Measurements from ENCODE around the gene CDH4.

CDH4 gene

DNA sequence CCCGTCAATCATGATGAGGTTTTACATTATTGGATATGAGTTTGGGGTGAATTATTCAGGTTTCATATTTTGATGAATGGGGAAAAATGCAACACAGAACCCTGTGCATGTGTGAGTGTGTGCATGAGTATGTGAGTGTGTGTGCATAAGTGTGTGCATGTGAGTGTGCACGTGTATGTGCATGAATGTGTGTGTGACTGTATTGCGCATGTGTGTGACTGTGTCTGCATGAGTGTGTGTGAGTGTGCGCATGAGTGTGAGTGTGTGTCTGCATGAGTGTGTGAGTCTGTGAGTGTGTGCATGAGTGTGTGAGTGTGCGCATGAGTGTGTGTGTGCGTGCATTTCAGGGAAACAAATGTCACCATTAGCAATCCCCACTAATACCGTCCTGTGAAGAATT, 18.5 kb upstream of the CDH4 start:
- Histone ChIP-seq H3K79me1 (ENCODE audit: low read length) (no peaks in the 10 kb centered on the region), H3K4me2 (ENCODE audit: low read length) (no peak overlapping the region), H3K14ac (ENCODE audit: low read length) (no peak overlapping the region), H3K18ac (ENCODE audit: low read length) (no peak overlapping the region), H3K27me3 (ENCODE audit: insufficient read depth, low read length) (no peaks in the 10 kb centered on the region), H3K27ac (ENCODE audit: low read depth, low read length) (no peak overlapping the region), H3K36me3 (ENCODE audit: control insufficient read depth in 1 of 2, insufficient read depth in 2 of 2, low read length in 2 of 2) (no peaks in the 10 kb centered on the region), H3K23ac (ENCODE audit: low read length) (peak overlapping the region; percentile 0), H4K8ac (ENCODE audit: low read depth, low read length) (no peak overlapping the region), H2BK12ac (ENCODE audit: low read length) (no peak overlapping the region), H4K91ac (ENCODE audit: low read depth, low read length) (no peak overlapping the region), H3K9ac (ENCODE audit: low read length) (no peak overlapping the region), H3K79me2 (ENCODE audit: control insufficient read depth, insufficient read depth, low read length, poor library complexity) (no peaks in the 10 kb centered on the region), H3K4ac (ENCODE audit: low read depth, low read length) (no peak overlapping the region), H3K9me3 (ENCODE audit: insufficient read depth, low read depth, low read length) (peaks cover 5% of the 10 kb centered on the region), H2BK5ac (ENCODE audit: low read depth, low read length, poor library complexity) (no peak overlapping the region), H3K4me1 (ENCODE audit: control insufficient read depth in 1 of 2, insufficient read depth in 2 of 2, low read length in 2 of 2) (no peaks in the 10 kb centered on the region), H4K12ac (ENCODE audit: low read depth, low read length) (no peak overlapping the region), H3K4me3 (ENCODE audit: low read depth, low read length) (no peak overlapping the region), H2BK120ac (ENCODE audit: insufficient read depth, low read length, poor library complexity) (no peak overlapping the region), H2AK5ac (ENCODE audit: low read length) (no peak overlapping the region), H2AFZ (ENCODE audit: insufficient read depth, low read length, poor library complexity) (no peak overlapping the region)
- no peak for DNase-seq
- no CpG with 5 or more reads among the region's 7 CpGs for WGBS (ENCODE audit: extremely low coverage, insufficient coverage, insufficient read length)

DNA sequence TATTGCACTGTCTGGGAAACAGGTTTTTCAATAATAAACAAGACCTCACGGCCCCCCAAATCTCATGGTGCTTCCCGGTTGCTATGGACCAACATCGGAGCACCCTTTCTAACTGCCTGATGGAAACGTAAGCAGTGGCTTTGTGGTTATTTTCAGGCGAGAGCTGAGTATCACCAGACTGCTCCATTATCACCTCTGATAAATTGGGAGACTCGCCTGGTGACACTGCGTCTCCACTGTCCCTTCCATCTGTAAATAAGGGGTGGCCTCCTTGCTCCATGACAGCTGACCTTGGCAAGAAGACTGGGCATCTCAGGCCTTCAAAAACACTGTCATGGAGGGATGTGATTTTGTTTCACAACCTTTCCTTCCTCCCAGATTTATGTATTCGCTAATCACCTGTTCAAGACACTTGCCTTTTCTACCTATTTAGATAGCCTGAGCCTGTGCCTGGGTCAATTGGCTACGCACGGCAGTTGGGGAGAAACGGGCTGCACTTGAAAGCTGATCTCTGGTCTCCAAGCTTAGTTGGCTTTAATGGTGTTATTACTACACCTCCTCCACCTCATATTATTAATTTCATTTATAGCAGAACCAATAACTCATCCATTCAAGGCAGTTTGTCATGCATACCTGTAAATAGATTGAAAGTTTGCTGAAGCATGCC, 17.7 kb upstream of the CDH4 start:
- H3K27ac ChIP-seq (ENCODE audit: low read depth, low read length): no peak overlapping the region
- no peak overlapping the region for H2BK12ac ChIP-seq (ENCODE audit: low read length)
- no peak overlapping the region for H2AK5ac ChIP-seq (ENCODE audit: low read length)
- H3K79me1 ChIP-seq (ENCODE audit: low read length): no peaks in the 10 kb centered on the region
- no CpG with 5 or more reads among the region's 11 CpGs for WGBS (ENCODE audit: extremely low coverage, insufficient coverage, insufficient read length)
- no peak for DNase-seq
- no peaks in the 10 kb centered on the region for H3K36me3 ChIP-seq (ENCODE audit: control insufficient read depth in 1 of 2, insufficient read depth in 2 of 2, low read length in 2 of 2)
- no peak overlapping the region for H4K12ac ChIP-seq (ENCODE audit: low read depth, low read length)
- H3K79me2 ChIP-seq (ENCODE audit: control insufficient read depth, insufficient read depth, low read length, poor library complexity): no peaks in the 10 kb centered on the region
- H4K8ac ChIP-seq (ENCODE audit: low read depth, low read length): no peak overlapping the region
- no peak overlapping the region for H3K14ac ChIP-seq (ENCODE audit: low read length)
- no peak overlapping the region for H2AFZ ChIP-seq (ENCODE audit: insufficient read depth, low read length, poor library complexity)
- H3K4me3 ChIP-seq (ENCODE audit: low read depth, low read length): no peak overlapping the region
- peaks cover 11% of the 10 kb centered on the region for H3K9me3 ChIP-seq (ENCODE audit: insufficient read depth, low read depth, low read length)
- no peaks in the 10 kb centered on the region for H3K27me3 ChIP-seq (ENCODE audit: insufficient read depth, low read length)
- no peak overlapping the region for H2BK5ac ChIP-seq (ENCODE audit: low read depth, low read length, poor library complexity)
- H3K4ac ChIP-seq (ENCODE audit: low read depth, low read length): no peak overlapping the region
- no peak overlapping the region for H2BK120ac ChIP-seq (ENCODE audit: insufficient read depth, low read length, poor library complexity)
- H3K18ac ChIP-seq (ENCODE audit: low read length): no peak overlapping the region
- H3K4me1 ChIP-seq (ENCODE audit: control insufficient read depth in 1 of 2, insufficient read depth in 2 of 2, low read length in 2 of 2): no peaks in the 10 kb centered on the region
- H3K9ac ChIP-seq (ENCODE audit: low read length): no peak overlapping the region
- H4K91ac ChIP-seq (ENCODE audit: low read depth, low read length): no peak overlapping the region
- no peak overlapping the region for H3K4me2 ChIP-seq (ENCODE audit: low read length)
- H3K23ac ChIP-seq (ENCODE audit: low read length): no peak overlapping the region

DNA sequence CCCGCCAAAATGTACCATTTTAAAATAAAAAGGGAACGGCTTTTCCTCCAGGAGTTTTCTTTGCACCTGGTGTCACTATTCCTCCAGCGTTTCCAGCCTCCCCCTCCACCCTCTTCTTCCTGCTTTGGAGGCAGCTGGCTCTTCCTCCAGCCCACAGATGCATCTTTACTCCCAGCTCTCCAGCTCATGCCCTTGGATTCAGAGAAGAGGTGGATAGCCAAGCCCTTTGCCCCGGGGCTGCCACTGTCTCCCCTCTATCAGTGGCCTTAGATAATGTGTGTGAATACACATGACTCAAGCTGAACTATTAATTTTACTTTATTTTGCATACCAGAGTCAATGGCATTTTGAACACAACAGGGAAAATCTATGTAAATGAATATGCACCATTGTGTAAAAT, 15.3 kb upstream of the CDH4 start:
- no peak overlapping the region for H3K18ac ChIP-seq (ENCODE audit: low read length)
- no peaks in the 10 kb centered on the region for H3K27me3 ChIP-seq (ENCODE audit: insufficient read depth, low read length)
- no peak overlapping the region for H2AFZ ChIP-seq (ENCODE audit: insufficient read depth, low read length, poor library complexity)
- no peak overlapping the region for H2AK5ac ChIP-seq (ENCODE audit: low read length)
- no peak overlapping the region for H4K91ac ChIP-seq (ENCODE audit: low read depth, low read length)
- no peak overlapping the region for H3K27ac ChIP-seq (ENCODE audit: low read depth, low read length)
- WGBS (ENCODE audit: extremely low coverage, insufficient coverage, insufficient read length): no CpG with 5 or more reads among the region's 4 CpGs
- H3K4ac ChIP-seq (ENCODE audit: low read depth, low read length): no peak overlapping the region
- no peak overlapping the region for H3K4me3 ChIP-seq (ENCODE audit: low read depth, low read length)
- H2BK120ac ChIP-seq (ENCODE audit: insufficient read depth, low read length, poor library complexity): no peak overlapping the region
- no peaks in the 10 kb centered on the region for H3K79me1 ChIP-seq (ENCODE audit: low read length)
- no peak overlapping the region for H3K14ac ChIP-seq (ENCODE audit: low read length)
- no peak overlapping the region for H2BK12ac ChIP-seq (ENCODE audit: low read length)
- H3K36me3 ChIP-seq (ENCODE audit: control insufficient read depth in 1 of 2, insufficient read depth in 2 of 2, low read length in 2 of 2): no peaks in the 10 kb centered on the region
- H3K4me2 ChIP-seq (ENCODE audit: low read length): no peak overlapping the region
- no peak overlapping the region for H3K23ac ChIP-seq (ENCODE audit: low read length)
- H3K79me2 ChIP-seq (ENCODE audit: control insufficient read depth, insufficient read depth, low read length, poor library complexity): no peaks in the 10 kb centered on the region
- H4K8ac ChIP-seq (ENCODE audit: low read depth, low read length): no peak overlapping the region
- no peak overlapping the region for H2BK5ac ChIP-seq (ENCODE audit: low read depth, low read length, poor library complexity)
- H3K9ac ChIP-seq (ENCODE audit: low read length): no peak overlapping the region
- peaks cover 20% of the 10 kb centered on the region for H3K9me3 ChIP-seq (ENCODE audit: insufficient read depth, low read depth, low read length)
- DNase-seq: no peak
- H3K4me1 ChIP-seq (ENCODE audit: control insufficient read depth in 1 of 2, insufficient read depth in 2 of 2, low read length in 2 of 2): no peaks in the 10 kb centered on the region
- no peak overlapping the region for H4K12ac ChIP-seq (ENCODE audit: low read depth, low read length)

DNA sequence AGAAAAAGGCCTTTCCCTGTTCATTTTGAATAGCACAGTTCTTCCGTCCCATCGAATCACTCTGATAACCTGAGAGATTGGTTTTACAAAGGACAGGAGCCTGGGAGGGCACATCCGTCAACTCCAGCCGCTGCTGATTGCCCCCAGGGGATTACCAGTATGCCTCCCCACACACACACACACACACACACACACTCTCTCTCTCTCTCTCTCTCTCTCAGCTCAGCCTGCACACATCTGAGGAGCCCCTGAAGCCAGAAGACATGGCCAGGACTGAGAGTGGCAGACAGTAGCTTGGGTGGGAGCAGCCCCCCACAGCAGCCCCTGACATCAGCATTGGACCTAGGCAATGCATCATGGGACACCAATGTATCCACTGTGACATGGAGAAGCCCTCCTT, 13.2 kb upstream of the CDH4 start:
- Histone ChIP-seq H3K23ac (ENCODE audit: low read length) (no peak overlapping the region), H3K36me3 (ENCODE audit: control insufficient read depth in 1 of 2, insufficient read depth in 2 of 2, low read length in 2 of 2) (no peaks in the 10 kb centered on the region), H3K9ac (ENCODE audit: low read length) (no peak overlapping the region), H3K4me1 (ENCODE audit: control insufficient read depth in 1 of 2, insufficient read depth in 2 of 2, low read length in 2 of 2) (no peaks in the 10 kb centered on the region), H4K91ac (ENCODE audit: low read depth, low read length) (no peak overlapping the region), H3K79me1 (ENCODE audit: low read length) (no peaks in the 10 kb centered on the region), H3K79me2 (ENCODE audit: control insufficient read depth, insufficient read depth, low read length, poor library complexity) (no peaks in the 10 kb centered on the region), H2BK5ac (ENCODE audit: low read depth, low read length, poor library complexity) (no peak overlapping the region), H4K12ac (ENCODE audit: low read depth, low read length) (no peak overlapping the region), H2AFZ (ENCODE audit: insufficient read depth, low read length, poor library complexity) (no peak overlapping the region), H3K27ac (ENCODE audit: low read depth, low read length) (no peak overlapping the region), H3K27me3 (ENCODE audit: insufficient read depth, low read length) (no peaks in the 10 kb centered on the region), H3K9me3 (ENCODE audit: insufficient read depth, low read depth, low read length) (peaks cover 17% of the 10 kb centered on the region), H3K18ac (ENCODE audit: low read length) (no peak overlapping the region), H2BK120ac (ENCODE audit: insufficient read depth, low read length, poor library complexity) (no peak overlapping the region), H2BK12ac (ENCODE audit: low read length) (no peak overlapping the region), H3K4me3 (ENCODE audit: low read depth, low read length) (no peak overlapping the region), H3K4ac (ENCODE audit: low read depth, low read length) (no peak overlapping the region), H3K14ac (ENCODE audit: low read length) (no peak overlapping the region), H2AK5ac (ENCODE audit: low read length) (no peak overlapping the region), H4K8ac (ENCODE audit: low read depth, low read length) (no peak overlapping the region), H3K4me2 (ENCODE audit: low read length) (no peak overlapping the region)
- DNase-seq: no peak
- no CpG with 5 or more reads among the region's 4 CpGs for WGBS (ENCODE audit: extremely low coverage, insufficient coverage, insufficient read length)
